SK-N-SH treated with all-trans-retinoic acid at 6 μM for 48 hours (cell line): ENCODE results near the gene GALNTL6.

Experiments
- PATZ1 ChIP-seq: fragments of 250-450 bp; sonication (Bioruptor Pico); IDR thresholded peaks from 2 replicates; pipeline ENCODE4 v1.8.0; 2020; ENCODE audit warnings: mild to moderate bottlenecking, moderate library complexity, borderline replicate concordance
- RARB ChIP-seq: fragments of 250-450 bp; sonication (Bioruptor Pico); IDR thresholded peaks from 2 replicates; pipeline ENCODE4 v1.8.0; 2021; ENCODE audit warnings: mild to moderate bottlenecking, moderate library complexity
- TOX ChIP-seq: fragments of 250-450 bp; sonication (Bioruptor Pico); IDR thresholded peaks from 2 replicates; pipeline ENCODE4 v1.8.0; 2021; ENCODE audit warnings: mild to moderate bottlenecking, moderate library complexity, borderline replicate concordance
- TSHZ2 ChIP-seq: fragments of 250-450 bp; sonication (Bioruptor Pico); IDR thresholded peaks from 2 replicates; pipeline ENCODE4 v1.5.0; 2020; ENCODE audit warnings: mild to moderate bottlenecking, moderate library complexity
- ZC3H10 ChIP-seq: fragments of 250-450 bp; sonication (Bioruptor Pico); IDR thresholded peaks from 2 replicates; pipeline ENCODE4 v1.5.1; 2021; ENCODE audit warnings: mild to moderate bottlenecking, moderate library complexity
- ZFP3 ChIP-seq: fragments of 250-450 bp; sonication (Bioruptor Pico); IDR thresholded peaks from 2 replicates; pipeline ENCODE4 v1.5.0; 2020; ENCODE audit warnings: mild to moderate bottlenecking, moderate library complexity
- ZFP30 ChIP-seq: fragments of 450-650 bp; formaldehyde crosslinking; IDR thresholded peaks from 2 replicates; pipeline ENCODE4 v1.5.0; 2022; ENCODE audit warnings: mild to moderate bottlenecking, moderate library complexity

GRCh38 chr4:172099376-172099775 is 286.2 kb downstream of the GALNTL6 start:
- TF ChIP-seq ZFP30 (CRISPR knock-in tag) (no peak), TOX (CRISPR knock-in tag) (no peak), ZC3H10 (CRISPR knock-in tag) (no peak), RARB (CRISPR knock-in tag) (no peak), TSHZ2 (no peak), ZFP3 (CRISPR knock-in tag) (no peak), PATZ1 (CRISPR knock-in tag) (no peak)
